OCI-LY7 (cell line): Measurements from ENCODE around the gene RAD51. TPM values are rescaled to one million over a fixed set of nuclear protein-coding genes. Genes with fewer than 3 reads are reported as not detected.
"Not testable (repeated sequence)": the region's sequence is repeated elsewhere in the genome, so short reads cannot be mapped to it uniquely, and the experiment has no call there.

Source experiments
- BruUV-seq: library from RNA; stranded (reverse); fragments of 400-500 nt; replicated peaks from 2 replicates; lab custom pipeline; 2021; lab: Mats Ljungman, UMichigan
- CTCF ChIA-PET: fragments of 300-600 bp; sonication (Branson Sonifier 250); formaldehyde crosslinking; loops from one replicate; lab custom pipeline; 2022; ENCODE audit warnings: antibody characterized with exemption; ENCODE audit not compliant: unreplicated experiment; lab: Charles Lee
- POLR2A ChIA-PET: fragments of 300-600 bp; sonication (Branson Sonifier 250); formaldehyde crosslinking; loops from one replicate; lab custom pipeline; 2022; ENCODE audit warnings: antibody characterized with exemption; lab: Charles Lee
- DNase-seq: peaks from one replicate; pipeline ENCODE4 v3.0.0-alpha.2; 2015; ENCODE audit warnings: low spot score
- H2AFZ ChIP-seq: fragments of 200-600 bp; sonication (generic), shearing (Covaris generic); 2 replicates; pipeline ENCODE4 v1.6.1; 2014; ENCODE audit warnings: mild to moderate bottlenecking, antibody characterized with exemption, low read length, moderate library complexity
- H3K27ac ChIP-seq: fragments of 200-600 bp; sonication (generic); 2 replicates; pipeline ENCODE4 v1.5.1; 2014; ENCODE audit warnings: mixed run types, low read depth, mild to moderate bottlenecking, moderate library complexity, low read length, inconsistent platforms; ENCODE audit not compliant: poor library complexity, severe bottlenecking
- H3K36me3 ChIP-seq: fragments of 200-600 bp; sonication (generic); 2 replicates; pipeline ENCODE4 v1.6.1; 2014; ENCODE audit warnings: mild to moderate bottlenecking, antibody characterized with exemption, low read length, moderate library complexity, mixed read lengths; ENCODE audit not compliant: insufficient read depth
- H3K4me1 ChIP-seq: fragments of 200-600 bp; sonication (generic); 2 replicates; pipeline ENCODE4 v1.5.1; 2014; ENCODE audit warnings: mild to moderate bottlenecking, low read length; ENCODE audit not compliant: insufficient read depth, poor library complexity, severe bottlenecking
- H3K4me2 ChIP-seq: fragments of 200-600 bp; sonication (generic); 2 replicates; pipeline ENCODE4 v1.6.1; 2014; ENCODE audit warnings: mild to moderate bottlenecking, low read length
- H3K4me3 ChIP-seq: fragments of 200-600 bp; sonication (generic); 2 replicates; pipeline ENCODE4 v1.5.1; 2014; ENCODE audit warnings: mild to moderate bottlenecking, low read depth, low read length; ENCODE audit not compliant: poor library complexity, severe bottlenecking
- H3K79me2 ChIP-seq: fragments of 200-600 bp; sonication (generic); 2 replicates; pipeline ENCODE4 v1.6.1; 2016; ENCODE audit warnings: low read depth, mild to moderate bottlenecking, low read length, moderate library complexity, mixed read lengths; ENCODE audit not compliant: insufficient read depth
- H3K9me2 ChIP-seq: fragments of 200-600 bp; sonication (generic); 2 replicates; pipeline ENCODE4 v1.6.1; 2016; ENCODE audit warnings: mild to moderate bottlenecking, low read length, mixed read lengths; ENCODE audit not compliant: insufficient read depth
- H3K9me3 ChIP-seq: fragments of 200-600 bp; sonication (generic); 2 replicates; pipeline ENCODE4 v1.6.1; 2014; ENCODE audit warnings: mild to moderate bottlenecking, mixed run types, low read length, mixed read lengths
- H4K20me1 ChIP-seq: fragments of 200-600 bp; sonication (generic); 2 replicates; pipeline ENCODE4 v1.6.1; 2014; ENCODE audit warnings: mild to moderate bottlenecking, antibody characterized with exemption, low read length, moderate library complexity, mixed read lengths; ENCODE audit not compliant: insufficient read depth
- CTCF ChIP-seq: fragments of 200-600 bp; sonication (generic); conservative IDR thresholded peaks from 2 replicates; pipeline ENCODE4 v1.5.1; 2014; ENCODE audit warnings: mild to moderate bottlenecking, antibody characterized with exemption, low read length, moderate library complexity, mixed read lengths
- EZH2phosphoT487 ChIP-seq: fragments of 200-600 bp; sonication (generic); IDR thresholded peaks from 2 replicates; pipeline ENCODE4 v1.6.1; 2018; ENCODE audit warnings: low read depth, borderline replicate concordance, mild to moderate bottlenecking, mixed run types, antibody characterized with exemption, low read length, moderate library complexity, mixed read lengths
- intact Hi-C: fragments of 100-400 bp; cut with micrococcal nuclease; formaldehyde crosslinking; loops from one replicate; pipeline ENCODE4 v1.10.0; 2022; ENCODE audit not compliant: unreplicated experiment
- total RNA-seq, 2 experiments: library from RNA; depleted of rRNA in 1 of 2; stranded (reverse); fragments of >200 nt in 1 of 2; shearing (Covaris generic) in 1 of 2; gene quantifications; 2 replicates each; pipeline ENCODE4 v1.2.3, GENCODE V29; 2014 to 2022

The RAD51 gene
- total RNA-seq, 2 experiments from 2014 or later = 45.8 to 86.8 TPM

GRCh38 chr15:40650479-40650878 lies 44.5 kb upstream of the RAD51 start:
- Histone ChIP-seq H4K20me1 (no peaks in the 10 kb centered on the region), H3K4me2 (no peak overlapping the region), H3K4me3 (no peak overlapping the region), H3K27ac (no peak overlapping the region), H3K9me3 (no peaks in the 10 kb centered on the region), H3K9me2 (no peaks in the 10 kb centered on the region), H2AFZ (no peak overlapping the region), H3K4me1 (no peaks in the 10 kb centered on the region), H3K79me2 (no peaks in the 10 kb centered on the region), H3K36me3 (peaks cover 90% of the 10 kb centered on the region)
- ChIA-PET POLR2A (interaction anchor here (0.7 kb wide), 2 partner anchors 227 to 634 kb away, joined by 3 read pairs; no protein-coding TSS in a partner anchor), CTCF (no interaction called here)
- DNase-seq = no peak
- BruUV-seq = no TSS peak
- intact Hi-C loops = no loop called here
- TF ChIP-seq CTCF (no peak), EZH2phosphoT487 (no peak)

GRCh38 chr15:40660686-40661085 lies 34.3 kb upstream of the RAD51 start:
- POLR2A ChIA-PET = interaction anchor here (0.7 kb wide), 1 partner anchor 65 kb away, joined by 7 read pairs; no protein-coding TSS in a partner anchor
- TF ChIP-seq CTCF (no peak), EZH2phosphoT487 (no peak)
- Histone ChIP-seq H3K9me2 (no peaks in the 10 kb centered on the region), H3K79me2 (no peaks in the 10 kb centered on the region), H3K36me3 (peaks cover 87% of the 10 kb centered on the region), H3K4me3 (no peak overlapping the region), H3K4me1 (no peaks in the 10 kb centered on the region), H3K4me2 (no peak overlapping the region), H3K27ac (no peak overlapping the region), H2AFZ (no peak overlapping the region), H4K20me1 (no peaks in the 10 kb centered on the region), H3K9me3 (no peaks in the 10 kb centered on the region)
- BruUV-seq = no TSS peak
- intact Hi-C loops = no loop called here
- no peak for DNase-seq
- CTCF ChIA-PET = no interaction called here

- ChIA-PET CTCF (no interaction called here), POLR2A (interaction anchor here (0.6 to 1.2 kb wide), 3 partner anchors 17 to 59 kb away, joined by 3 to 7 read pairs (median 3); no protein-coding TSS in a partner anchor)
- no peaks in the 10 kb centered on the region for H3K4me1 ChIP-seq
- H3K4me3 ChIP-seq = no peak overlapping the region
- H4K20me1 ChIP-seq = no peaks in the 10 kb centered on the region
- no peak overlapping the region for H3K4me2 ChIP-seq
- no TSS peak for BruUV-seq
- H3K27ac ChIP-seq = no peak overlapping the region
- TF ChIP-seq CTCF (no peak), EZH2phosphoT487 (no peak)
- no peaks in the 10 kb centered on the region for H3K9me2 ChIP-seq
- no peak overlapping the region for H2AFZ ChIP-seq
- H3K9me3 ChIP-seq = no peaks in the 10 kb centered on the region
- H3K36me3 ChIP-seq = peaks cover 64% of the 10 kb centered on the region
- no peaks in the 10 kb centered on the region for H3K79me2 ChIP-seq
- no peak for DNase-seq
- intact Hi-C loops = no loop called here
Observed at GRCh38 chr15:40664909-40665308, 30.1 kb upstream of the RAD51 start.

GRCh38 chr15:40676290-40676689 lies 18.7 kb upstream of the RAD51 start:
- DNase-seq, H3K4me2 ChIP-seq, H3K9me3 ChIP-seq, H4K20me1 ChIP-seq, CTCF ChIA-PET, H3K4me3 ChIP-seq, BruUV-seq, H3K27ac ChIP-seq, POLR2A ChIA-PET, H3K36me3 ChIP-seq, H3K79me2 ChIP-seq, H2AFZ ChIP-seq, H3K9me2 ChIP-seq: not testable (repeated sequence)
- intact Hi-C loops = loop anchor here (5.0 kb wide), 3 partner anchors 66 to 216 kb away; partner anchors contain the start of gene VPS18
- peaks cover 29% of the 10 kb centered on the region for H3K4me1 ChIP-seq
